ENCODE measurements around the gene KRT85.

DNA sequence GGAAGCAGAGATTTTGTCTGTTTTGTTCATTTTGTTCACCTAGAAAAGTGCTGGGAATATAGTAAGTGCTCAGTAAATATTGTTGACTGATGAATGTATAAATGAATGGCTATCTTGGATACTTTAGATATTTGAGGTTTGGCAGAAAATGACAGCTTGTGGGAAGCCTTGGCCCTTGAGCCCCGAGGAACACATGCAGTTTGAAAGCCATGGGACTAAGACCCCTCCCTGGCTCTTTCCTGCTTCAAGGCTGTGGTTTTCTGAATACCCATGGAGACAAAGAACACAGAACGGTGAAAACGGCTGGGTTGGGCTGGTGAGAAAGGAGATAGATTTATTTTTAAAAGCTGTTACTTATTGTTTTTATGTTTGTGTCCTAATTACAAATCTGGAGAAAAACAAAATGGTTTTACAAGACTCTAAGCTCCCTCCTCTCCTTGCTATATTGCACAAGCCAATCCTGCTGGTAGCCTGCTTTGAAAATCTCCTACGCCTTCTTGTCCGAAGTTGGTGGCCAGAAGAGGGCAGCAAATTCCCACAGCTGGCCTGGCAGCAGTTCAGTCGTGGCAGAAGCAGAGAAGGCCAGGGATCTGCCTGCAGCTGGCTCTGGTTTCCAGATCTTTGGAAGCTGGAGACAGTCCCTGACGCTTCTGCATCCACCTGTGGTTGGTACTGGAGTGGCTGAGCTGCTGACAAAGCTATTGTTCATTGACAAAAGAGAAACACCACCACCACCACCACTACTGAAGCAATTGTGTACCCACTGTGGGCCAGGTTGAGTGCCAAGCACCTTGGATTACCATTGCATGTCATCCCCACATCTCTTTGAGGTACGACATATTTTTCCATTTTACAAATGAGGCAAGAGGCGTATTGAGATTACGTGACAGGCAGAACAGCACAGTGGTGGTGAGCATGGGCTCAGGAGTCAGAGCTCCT, 5.2 kb upstream of the KRT85 start:
- TF ChIP-seq, protein P1, sequence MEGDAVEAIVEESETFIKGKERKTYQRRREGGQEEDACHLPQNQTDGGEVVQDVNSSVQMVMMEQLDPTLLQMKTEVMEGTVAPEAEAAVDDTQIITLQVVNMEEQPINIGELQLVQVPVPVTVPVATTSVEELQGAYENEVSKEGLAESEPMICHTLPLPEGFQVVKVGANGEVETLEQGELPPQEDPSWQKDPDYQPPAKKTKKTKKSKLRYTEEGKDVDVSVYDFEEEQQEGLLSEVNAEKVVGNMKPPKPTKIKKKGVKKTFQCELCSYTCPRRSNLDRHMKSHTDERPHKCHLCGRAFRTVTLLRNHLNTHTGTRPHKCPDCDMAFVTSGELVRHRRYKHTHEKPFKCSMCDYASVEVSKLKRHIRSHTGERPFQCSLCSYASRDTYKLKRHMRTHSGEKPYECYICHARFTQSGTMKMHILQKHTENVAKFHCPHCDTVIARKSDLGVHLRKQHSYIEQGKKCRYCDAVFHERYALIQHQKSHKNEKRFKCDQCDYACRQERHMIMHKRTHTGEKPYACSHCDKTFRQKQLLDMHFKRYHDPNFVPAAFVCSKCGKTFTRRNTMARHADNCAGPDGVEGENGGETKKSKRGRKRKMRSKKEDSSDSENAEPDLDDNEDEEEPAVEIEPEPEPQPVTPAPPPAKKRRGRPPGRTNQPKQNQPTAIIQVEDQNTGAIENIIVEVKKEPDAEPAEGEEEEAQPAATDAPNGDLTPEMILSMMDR (IDR thresholded peaks at IDR 0.05; ENCODE audit: insufficient read depth, low read depth, low read length) = peak; percentile 90
- TF ChIP-seq EZH2 (IDR thresholded peaks at IDR 0.05; ENCODE audit: insufficient read depth, low read length) = no peak

All from astrocyte (in vitro differentiated cells and primary cell).